Bone marrow (tissue), 2 donors: ENCODE measurements around the gene LRCH1.
"Not testable (repeated sequence)": the region's sequence is repeated elsewhere in the genome, so short reads cannot be mapped to it uniquely, and the experiment has no call there.

Source experiments
- DNase-seq, 2 donors: peaks; one replicate each; lab custom pipeline; 2025; lab: John Stamatoyannopoulos, UW

Gene LRCH1

GRCh38 chr13:46552889-46553520, at the start of gene LRCH1:
TSS of gene LRCH1 (plus strand) at chr13:46553170. CDS start at chr13:46553397, 227 bp downstream.
- peak; percentile 49 to 88 for DNase-seq

- no peak for DNase-seq
These were observed 48.9 kb upstream of the LRCH1 start for GRCh38 chr13:46504036-46504435.

GRCh38 chr13:46507981-46508380, 45.0 kb upstream of the LRCH1 start:
- no peak for DNase-seq

- DNase-seq: no peak
These were observed 43.0 kb upstream of the LRCH1 start for GRCh38 chr13:46509981-46510380.

GRCh38 chr13:46515803-46516202, 37.2 kb upstream of the LRCH1 start:
- no peak for DNase-seq

GRCh38 chr13:46516599-46517338, 36.2 kb upstream of the LRCH1 start:
- no peak for DNase-seq

GRCh38 chr13:46517748-46518147, 35.2 kb upstream of the LRCH1 start:
- not testable (repeated sequence) for DNase-seq

GRCh38 chr13:46519182-46519581, 33.8 kb upstream of the LRCH1 start:
- no peak for DNase-seq

- DNase-seq: peak in 1 of 2 donors; percentile 36
These were observed 32.8 kb upstream of the LRCH1 start for GRCh38 chr13:46520166-46520565.

- DNase-seq: no peak
These were observed 31.5 kb upstream of the LRCH1 start for GRCh38 chr13:46521486-46521885.

- DNase-seq: no peak
These were observed 30.8 kb upstream of the LRCH1 start for GRCh38 chr13:46521921-46522747.

- DNase-seq: no peak
These were observed 30.3 kb upstream of the LRCH1 start for GRCh38 chr13:46522748-46523030.

- DNase-seq: no peak
These were observed 28.8 kb upstream of the LRCH1 start for GRCh38 chr13:46523972-46524752.

GRCh38 chr13:46526100-46526735, 26.8 kb upstream of the LRCH1 start:
- DNase-seq: no peak

- no peak for DNase-seq
These were observed 26.2 kb upstream of the LRCH1 start for GRCh38 chr13:46526740-46527139.

- DNase-seq: no peak
These were observed 25.7 kb upstream of the LRCH1 start for GRCh38 chr13:46527237-46527636.

GRCh38 chr13:46529216-46529919, 23.6 kb upstream of the LRCH1 start:
- DNase-seq: no peak

- DNase-seq: no peak
These were observed 22.7 kb upstream of the LRCH1 start for GRCh38 chr13:46530084-46530935.

GRCh38 chr13:46531953-46532352, 21.0 kb upstream of the LRCH1 start:
- peak in 1 of 2 donors; percentile 41 for DNase-seq

- DNase-seq: no peak
These were observed 18.0 kb upstream of the LRCH1 start for GRCh38 chr13:46535002-46535401.
